ENCODE results near the gene CLDN1.

CLDN1 gene, protein sequence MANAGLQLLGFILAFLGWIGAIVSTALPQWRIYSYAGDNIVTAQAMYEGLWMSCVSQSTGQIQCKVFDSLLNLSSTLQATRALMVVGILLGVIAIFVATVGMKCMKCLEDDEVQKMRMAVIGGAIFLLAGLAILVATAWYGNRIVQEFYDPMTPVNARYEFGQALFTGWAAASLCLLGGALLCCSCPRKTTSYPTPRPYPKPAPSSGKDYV

DNA sequence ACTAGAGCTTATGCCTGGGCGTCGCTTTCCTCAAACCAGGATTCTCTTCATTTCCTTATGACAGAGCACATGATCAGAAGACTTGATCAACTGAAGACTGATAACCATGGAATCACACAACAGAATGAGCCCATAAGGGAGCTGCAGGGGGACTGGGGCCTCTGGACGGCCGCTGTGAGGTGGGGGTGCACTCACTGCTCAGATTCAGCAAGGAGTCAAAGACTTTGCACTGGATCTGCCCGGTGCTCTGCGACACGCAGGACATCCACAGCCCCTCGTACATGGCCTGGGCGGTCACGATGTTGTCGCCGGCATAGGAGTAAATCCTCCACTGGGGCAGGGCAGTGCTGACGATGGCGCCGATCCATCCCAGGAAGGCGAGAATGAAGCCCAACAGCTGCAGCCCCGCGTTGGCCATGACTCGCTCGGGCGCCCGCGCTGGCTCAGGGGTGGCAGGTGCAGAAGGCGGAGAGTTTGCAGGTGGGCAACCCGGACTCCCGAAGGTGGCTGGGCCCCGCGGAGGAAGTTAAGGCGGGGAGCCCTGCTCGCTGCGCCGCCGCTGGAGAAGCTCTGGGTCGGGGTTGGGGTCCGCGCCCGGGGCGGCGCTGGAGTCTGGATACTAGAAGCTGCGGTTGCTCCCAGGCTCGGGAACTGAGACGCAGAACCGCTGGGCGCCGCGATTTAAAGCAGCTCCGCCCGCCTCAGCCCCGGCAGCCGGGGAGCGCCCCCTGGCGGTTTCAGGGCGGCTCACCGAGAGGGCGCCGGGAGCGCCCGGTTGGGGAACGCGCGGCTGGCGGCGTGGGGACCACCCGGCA, at the start of gene CLDN1:
Gene CLDN1, minus strand, starts transcription at position 658 of the 815 bp plus-strand sequence. Its CDS starts 240 bp downstream, at position 418.
- in situ Hi-C loops (cut with HindIII; ENCODE audit: low sequenced_read_pairs), result loop anchor here (25.0 kb wide), 1 partner anchor 360 kb away; no protein-coding TSS in a partner anchor

DNA sequence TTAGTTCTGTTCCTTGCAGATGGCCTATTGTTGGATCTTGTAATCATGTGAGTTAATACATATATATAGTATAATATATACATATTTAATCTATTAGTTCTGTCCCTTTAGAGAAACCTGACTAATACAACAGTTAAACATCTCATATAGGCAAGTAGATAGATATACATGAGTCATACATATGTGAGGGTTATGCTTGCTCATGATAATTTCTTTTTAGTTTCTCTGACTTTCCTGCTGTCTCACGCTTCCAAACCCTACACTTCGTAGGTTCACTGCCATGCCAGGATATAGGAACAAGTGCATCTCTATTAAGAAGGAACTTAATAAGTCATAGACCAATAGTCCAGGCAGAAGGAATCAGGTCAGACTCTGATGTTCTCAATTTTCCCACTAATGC, 48.9 kb upstream of the CLDN1 start:
- in situ Hi-C loops (cut with HindIII; ENCODE audit: low sequenced_read_pairs), result no loop called here

DNA sequence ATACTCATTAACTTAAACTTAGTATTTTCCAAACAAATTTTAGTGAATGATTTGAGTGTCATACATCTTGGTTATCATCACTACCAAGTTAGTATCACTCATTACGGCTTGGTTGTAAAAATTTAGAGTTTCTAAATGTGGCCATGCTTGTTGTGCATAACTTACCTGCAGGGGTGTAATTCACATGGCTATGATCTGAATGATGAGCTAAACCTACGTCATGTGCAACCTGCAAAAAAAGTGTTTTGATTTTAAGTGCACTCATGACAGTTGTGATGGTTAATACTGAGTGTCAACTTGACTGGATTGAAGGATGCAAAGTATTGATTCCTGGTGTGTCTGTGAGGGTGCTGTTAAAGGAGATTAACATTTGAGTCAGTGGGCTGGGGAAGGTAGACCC, 48.1 kb upstream of the CLDN1 start:
- in situ Hi-C loops (cut with HindIII; ENCODE audit: low sequenced_read_pairs), result no loop called here

DNA sequence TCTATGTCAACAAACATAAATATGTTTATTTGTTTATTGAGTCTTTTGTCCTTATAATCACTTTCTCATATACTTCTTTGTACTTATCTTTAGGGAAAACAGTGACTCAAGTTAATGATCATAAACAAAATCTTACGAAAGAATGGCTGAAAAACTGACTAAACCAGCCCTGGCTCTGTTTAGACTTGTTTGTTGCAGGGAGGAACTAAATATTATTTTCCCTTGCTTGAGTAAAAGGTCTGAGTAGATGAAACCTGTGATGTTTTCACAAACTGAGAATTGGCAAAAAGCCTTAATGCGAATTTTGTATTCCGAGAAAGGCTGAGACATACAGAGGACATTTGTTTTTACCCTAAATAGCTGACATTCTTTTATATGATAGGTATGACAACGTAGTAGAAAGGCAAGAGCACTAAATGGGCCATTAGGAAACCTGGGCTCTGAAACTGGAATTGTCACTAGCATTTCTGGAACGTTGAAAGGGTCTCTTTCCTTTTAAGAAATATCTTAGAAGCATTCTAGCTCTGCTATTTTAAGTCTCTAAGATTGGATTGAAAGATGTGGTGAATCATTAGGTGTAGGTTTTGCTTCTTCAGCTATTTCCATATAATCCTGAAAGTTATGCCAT, 47.5 kb upstream of the CLDN1 start:
- in situ Hi-C loops (cut with HindIII; ENCODE audit: low sequenced_read_pairs), result no loop called here

DNA sequence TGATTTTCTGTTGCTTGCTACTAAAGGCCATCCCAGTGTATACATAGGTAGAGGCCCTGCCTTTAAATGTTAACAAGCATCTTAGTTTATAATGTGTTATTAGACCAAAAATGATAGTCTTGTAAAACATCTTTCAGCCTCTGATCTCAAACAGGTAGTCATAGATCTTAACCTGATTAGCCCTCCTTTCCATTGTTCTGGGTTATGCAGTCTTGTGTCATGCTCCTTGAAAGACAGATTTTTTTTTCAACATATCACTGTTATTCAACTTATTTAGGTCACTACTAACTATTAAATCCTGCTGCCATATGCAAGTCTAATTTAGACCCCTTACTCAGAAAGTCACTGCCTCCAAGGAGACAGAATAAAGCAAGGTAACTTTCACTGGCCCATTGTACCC, 46.6 kb upstream of the CLDN1 start:
- in situ Hi-C loops (cut with HindIII; ENCODE audit: low sequenced_read_pairs), result no loop called here

DNA sequence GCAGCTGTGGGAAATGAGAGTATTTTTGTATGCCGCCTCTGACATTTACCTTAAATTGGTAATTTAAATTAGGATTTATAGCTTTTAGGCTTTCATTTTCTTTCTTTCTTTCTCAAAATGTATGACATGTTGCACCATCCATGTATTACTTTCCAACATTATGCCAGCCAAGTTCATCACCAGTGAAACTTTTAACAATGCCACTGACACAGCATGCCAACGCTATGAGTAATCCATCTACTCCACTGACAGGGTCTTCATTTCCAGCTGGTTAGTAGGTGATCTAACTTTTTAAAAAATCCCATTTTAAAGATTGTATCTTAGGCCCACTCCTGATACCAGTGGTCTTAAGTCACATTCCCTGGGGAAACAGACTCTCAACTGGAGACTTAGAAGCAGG, 43.9 kb upstream of the CLDN1 start:
- in situ Hi-C loops (cut with HindIII; ENCODE audit: low sequenced_read_pairs), result no loop called here

DNA sequence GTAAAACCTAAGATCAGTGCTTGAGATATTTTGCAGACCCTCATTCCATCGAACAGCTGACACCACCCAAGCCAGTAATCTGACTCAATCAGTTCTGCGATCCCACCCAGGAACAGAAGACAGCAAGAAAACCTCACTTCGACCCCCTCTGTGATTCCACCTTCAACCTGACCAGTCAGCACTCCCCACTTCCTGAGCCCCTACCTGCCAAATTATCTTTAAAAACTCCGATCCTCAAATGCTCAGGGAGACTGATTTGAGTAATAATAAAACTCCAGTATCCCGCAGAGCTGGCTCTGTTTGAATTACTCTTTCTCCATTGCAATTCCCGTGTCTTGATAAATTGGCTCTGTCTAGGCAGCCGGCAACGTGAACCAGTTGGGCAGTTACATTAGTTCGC, 40.0 kb upstream of the CLDN1 start:
- in situ Hi-C loops (cut with HindIII; ENCODE audit: low sequenced_read_pairs), result no loop called here

DNA sequence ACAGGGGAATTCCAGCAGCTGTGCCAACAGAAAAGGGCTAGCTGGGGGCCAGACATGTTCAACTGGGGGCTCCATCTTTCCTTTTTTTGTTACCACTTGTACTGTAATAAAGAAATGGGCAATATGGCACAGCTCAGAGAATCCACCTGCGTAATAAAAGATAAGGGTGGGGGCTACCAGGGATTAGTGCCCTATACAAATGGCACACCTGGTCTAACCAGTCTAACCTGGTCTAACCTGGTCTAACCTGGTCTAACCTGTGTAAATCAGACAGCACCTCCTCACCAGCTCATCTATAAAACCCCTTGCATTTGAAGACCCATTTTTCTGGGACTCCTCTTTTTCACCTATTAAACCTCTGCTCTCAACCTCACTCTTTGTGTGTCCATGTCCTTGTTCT, 39.5 kb upstream of the CLDN1 start:
- in situ Hi-C loops (cut with HindIII; ENCODE audit: low sequenced_read_pairs), result no loop called here

DNA sequence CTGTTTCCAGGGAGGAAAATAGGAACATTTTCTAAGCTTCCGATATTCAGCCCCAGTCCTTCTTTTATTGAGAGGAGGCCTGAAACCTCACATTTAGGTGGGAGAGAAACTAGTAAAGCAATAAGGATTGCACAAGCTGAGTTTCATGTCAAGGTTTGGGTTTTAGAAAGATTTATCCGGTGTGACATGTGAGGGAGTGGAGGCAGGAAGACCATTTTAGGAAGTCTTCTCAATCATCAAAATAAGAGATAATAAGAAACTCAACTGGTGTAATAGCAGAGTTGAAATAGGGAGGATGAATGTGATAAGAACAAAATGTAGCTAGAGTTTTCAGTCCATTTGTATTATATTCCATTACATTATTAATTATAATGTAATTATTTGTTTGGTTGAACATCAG, 38.0 kb upstream of the CLDN1 start:
- in situ Hi-C loops (cut with HindIII; ENCODE audit: low sequenced_read_pairs), result no loop called here

DNA sequence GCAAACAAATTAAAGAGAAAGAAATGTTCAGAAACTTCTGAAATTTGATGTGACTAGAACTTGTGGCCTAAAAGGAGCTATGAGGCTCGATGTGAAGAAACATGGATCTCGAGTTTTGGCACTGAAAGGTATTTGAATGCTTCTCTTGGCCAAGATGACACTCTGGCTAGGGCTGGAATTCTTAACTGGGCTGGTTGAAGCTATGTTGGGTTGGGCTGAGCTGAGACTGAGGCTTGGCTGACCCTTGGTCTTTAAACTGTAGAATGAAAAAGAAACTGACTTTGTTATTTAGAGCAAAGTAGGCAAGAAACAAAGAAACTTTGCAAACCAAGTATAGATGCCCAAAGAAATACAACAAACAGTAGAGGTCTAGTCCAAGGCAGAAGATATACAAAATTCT, 37.6 kb upstream of the CLDN1 start:
- in situ Hi-C loops (cut with HindIII; ENCODE audit: low sequenced_read_pairs), result no loop called here

DNA sequence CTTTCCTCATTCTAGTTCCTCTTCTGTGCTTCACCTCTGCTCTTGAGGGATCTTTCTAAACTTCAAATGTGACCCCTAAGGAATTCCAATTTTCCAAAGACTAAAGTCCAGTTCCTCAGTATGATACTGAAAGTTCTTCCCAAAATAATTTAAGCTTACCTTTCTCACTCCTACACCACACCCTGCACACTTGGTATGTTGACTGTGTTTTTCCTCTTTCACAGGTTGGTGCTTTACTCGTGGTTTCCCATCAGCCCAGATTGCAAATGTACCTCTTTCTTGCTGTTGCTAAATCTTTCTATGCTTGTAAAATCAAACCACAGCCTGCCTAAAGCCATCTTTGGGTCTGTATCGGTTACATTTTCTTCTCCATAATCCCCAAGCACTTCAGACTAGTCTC, 35.2 kb upstream of the CLDN1 start:
- in situ Hi-C loops (cut with HindIII; ENCODE audit: low sequenced_read_pairs), result no loop called here

DNA sequence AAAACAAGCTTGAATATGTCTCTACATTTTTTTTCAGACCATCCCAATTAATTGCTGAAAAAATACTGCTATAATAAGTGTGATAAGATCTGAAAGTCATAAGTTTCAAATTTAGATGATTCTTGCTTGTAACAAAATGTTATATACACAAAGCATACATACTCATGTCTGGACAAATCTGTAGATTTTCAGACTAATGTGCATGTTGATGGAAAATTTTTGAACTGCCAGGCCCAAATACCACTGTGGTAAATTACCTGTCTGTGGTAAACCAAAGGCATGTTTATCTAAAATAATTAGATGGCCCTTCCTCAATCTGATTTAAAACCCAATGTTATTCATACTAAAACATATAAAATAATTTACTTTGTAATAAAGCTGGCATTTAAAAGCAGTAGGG, 34.0 kb upstream of the CLDN1 start:
- in situ Hi-C loops (cut with HindIII; ENCODE audit: low sequenced_read_pairs), result no loop called here

DNA sequence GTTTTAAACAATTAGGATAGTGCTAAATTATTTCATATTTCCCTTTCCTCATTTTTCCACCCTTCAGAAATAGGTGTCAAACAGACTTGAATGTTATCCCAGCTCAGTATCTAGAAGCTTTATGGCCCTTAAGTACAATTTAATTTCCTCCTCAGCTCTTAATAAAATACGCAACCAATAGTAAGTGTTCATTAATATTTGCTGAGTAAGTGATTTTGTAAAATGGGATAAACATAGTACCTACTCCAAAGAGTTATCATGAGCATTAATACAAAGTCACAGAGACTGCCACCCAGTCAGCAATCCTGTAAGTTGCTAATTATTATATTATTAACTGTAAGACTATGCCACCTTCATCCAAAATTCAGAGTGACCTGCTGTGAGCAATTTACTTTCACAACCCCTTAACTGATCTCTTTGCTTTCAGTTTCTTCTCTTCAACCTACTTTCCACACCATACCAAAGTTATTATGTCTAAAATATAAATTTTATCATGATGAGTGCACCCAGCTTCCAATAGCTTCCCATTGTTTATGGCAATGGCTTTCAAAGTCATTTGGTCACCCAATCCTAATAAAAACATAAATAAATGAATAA, 30.7 kb upstream of the CLDN1 start:
- in situ Hi-C loops (cut with HindIII; ENCODE audit: low sequenced_read_pairs), result no loop called here

DNA sequence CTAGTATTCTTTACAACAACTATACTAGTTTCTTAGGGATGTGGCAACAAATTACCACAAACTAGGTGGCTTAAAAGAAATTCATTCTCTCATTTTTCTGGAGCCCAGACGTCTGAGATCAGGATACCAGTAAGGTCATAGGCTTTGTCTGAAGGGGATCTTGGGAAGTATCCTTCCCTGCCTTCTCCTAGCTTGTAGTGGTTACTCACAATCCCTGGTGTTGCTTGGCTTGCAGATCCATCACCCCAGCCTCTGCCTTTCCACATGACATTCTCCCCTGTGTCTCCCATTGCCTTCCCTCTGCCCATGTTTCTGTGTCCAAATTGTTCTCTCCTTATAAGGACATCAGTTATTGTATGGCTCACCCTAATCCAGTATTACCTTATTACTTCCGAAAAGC, 24.3 kb upstream of the CLDN1 start:
- in situ Hi-C loops (cut with HindIII; ENCODE audit: low sequenced_read_pairs), result no loop called here

DNA sequence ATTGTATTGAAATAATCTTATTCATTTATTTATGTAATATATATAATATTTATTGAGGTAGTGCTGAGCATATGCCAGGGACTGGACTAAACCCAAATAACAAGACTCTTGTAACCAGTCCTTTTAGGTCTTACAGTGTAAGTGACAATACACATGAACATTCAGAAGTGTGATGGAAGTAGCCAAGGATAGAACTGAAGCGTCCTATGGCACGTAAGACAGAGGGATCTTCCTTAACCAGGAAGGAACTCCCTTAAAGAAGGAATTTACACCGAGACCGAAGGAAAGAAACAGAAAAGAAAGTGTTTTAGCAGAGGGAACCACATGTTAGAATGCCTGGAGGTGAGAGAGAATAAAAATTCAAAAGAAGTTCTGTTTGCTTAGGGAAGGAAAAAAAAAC, 23.6 kb upstream of the CLDN1 start:
- in situ Hi-C loops (cut with HindIII; ENCODE audit: low sequenced_read_pairs), result no loop called here

DNA sequence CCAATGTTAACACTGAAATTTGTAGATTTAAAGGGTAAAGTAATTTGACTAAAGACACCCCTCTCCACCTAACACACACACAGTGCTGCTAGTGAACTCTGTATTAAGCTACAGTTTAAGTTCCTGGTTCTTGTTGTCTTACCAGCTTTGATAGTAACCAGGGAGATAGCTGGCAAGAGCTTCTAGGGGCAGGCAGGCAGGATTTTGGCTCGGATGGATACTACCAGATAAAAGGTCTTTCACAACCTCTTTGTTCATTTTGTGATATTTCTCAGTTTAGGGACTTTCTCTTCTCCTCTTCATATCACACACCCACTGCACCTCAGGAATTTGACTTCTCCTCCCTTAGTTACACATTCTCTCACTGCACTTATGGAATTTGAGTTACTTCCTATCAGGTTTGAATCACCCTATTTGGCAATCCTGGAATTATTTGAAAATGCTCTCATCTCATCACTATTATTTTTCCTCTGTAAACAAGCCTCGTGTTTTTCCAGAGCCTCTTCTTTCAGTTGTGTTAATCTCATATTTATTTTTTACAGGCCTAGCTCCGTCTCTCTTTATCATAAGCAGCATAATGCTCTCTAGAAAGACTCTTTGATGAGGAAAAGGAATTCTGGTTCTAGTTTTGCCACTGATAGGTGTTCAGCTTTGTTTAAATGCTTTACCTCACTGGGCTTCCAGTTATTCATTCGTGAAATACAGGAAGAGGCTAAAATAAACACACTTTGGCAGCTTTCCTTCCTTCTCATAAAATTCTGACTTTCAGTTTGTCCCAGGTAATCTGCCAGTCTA, 23.0 kb upstream of the CLDN1 start:
- in situ Hi-C loops (cut with HindIII; ENCODE audit: low sequenced_read_pairs), result no loop called here

DNA sequence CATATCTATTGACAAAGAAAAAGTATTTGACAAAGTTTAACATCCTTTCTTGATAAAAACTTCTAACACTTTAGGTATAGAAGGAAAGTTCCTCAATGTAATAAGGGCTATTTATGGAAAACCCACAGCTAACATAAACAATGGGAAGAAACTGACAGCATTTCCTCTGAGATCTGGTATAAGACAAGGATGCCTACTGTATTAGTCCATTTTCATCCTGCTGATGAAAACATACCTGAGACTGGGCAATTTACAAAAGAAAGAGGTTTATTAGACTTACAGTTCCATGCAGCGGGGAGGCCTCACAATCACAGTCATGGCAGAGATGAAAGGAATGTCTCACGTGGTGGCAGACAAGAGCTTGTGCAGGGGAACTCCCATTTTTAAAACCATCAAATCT, 17.8 kb upstream of the CLDN1 start:
- in situ Hi-C loops (cut with HindIII; ENCODE audit: low sequenced_read_pairs), result no loop called here

DNA sequence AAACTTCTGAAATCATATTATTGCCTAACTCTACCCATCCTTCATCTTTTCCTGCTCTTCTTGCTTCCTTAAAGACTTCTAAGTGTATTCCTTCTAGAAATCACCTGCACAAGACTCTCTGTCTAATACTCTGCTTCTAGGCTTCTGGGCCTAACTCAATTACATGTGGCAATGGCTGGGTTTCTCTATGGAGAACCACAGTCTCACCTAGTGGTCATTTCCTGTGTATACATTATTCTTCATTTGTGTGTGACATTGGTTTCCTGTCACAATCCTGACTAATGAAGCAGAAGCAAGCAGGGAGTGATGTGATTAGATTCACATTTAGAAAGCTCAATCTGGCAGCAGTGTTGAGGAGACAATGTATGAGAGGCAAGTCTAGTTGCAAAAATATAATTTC, 16.9 kb upstream of the CLDN1 start:
- in situ Hi-C loops (cut with HindIII; ENCODE audit: low sequenced_read_pairs), result no loop called here

DNA sequence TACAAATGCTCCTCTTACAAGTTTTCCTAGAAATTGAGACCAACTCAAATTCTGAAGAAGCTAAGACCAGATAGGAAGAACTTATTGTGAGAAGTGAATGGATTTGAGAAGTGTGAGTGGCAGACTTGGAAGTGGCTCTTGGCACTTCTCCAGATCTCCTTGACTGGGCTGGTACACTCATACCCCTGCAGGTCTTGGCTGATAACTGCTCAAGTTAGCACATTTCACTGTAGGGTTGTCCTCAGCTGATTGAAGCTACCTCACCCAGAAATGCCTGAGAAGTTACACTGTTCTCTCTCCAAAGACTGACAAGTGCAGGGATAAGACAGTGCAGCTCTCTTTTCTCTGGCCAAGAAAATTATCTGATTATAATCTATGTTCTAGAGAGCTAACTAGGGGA, 16.5 kb upstream of the CLDN1 start:
- in situ Hi-C loops (cut with HindIII; ENCODE audit: low sequenced_read_pairs), result no loop called here

DNA sequence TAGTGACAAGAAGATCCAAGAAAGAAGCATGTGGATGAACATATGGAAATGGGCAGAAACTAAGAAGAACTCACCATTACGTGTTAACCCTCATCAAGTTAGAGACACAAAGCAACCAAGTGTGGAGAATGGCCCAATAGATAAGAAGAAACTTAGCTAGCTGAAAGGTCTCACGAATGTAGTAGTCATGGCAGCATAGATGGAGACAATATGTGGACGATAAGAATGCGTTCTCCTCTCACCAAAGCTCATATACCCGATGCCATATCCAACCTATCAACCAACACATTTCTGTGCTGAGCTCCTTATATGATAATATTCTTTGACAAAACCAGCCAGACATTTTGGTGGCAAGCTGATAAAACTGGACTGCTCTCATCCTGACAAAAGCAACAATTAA, 15.1 kb upstream of the CLDN1 start:
- in situ Hi-C loops (cut with HindIII; ENCODE audit: low sequenced_read_pairs), result no loop called here

Data from DLD1 (cell line).